HG03521 (cell line): ENCODE measurements around the gene NHEJ1.

Experiments
- ATAC-seq: cut with Tn5 transposase; IDR thresholded peaks from one replicate; pipeline ENCODE4 v1.9.1; 2021; ENCODE audit warnings: mild to moderate bottlenecking, moderate library complexity; ENCODE audit not compliant: unreplicated experiment

Gene NHEJ1

GRCh38 chr2:219168932-219169331, 8.3 kb upstream of the NHEJ1 start:
- no peak for ATAC-seq

- ATAC-seq = no peak
Observed at GRCh38 chr2:219168526-219168925, 7.9 kb upstream of the NHEJ1 start.

GRCh38 chr2:219167997-219168396, 7.4 kb upstream of the NHEJ1 start:
- ATAC-seq = no peak

- no peak for ATAC-seq
Observed at GRCh38 chr2:219165058-219165911, 4.7 kb upstream of the NHEJ1 start.

- ATAC-seq = no peak
Observed at GRCh38 chr2:219163156-219163555, 2.5 kb upstream of the NHEJ1 start.

GRCh38 chr2:219161097-219161496, 482 bp upstream of the NHEJ1 start:
- no peak for ATAC-seq

- no peak for ATAC-seq
Observed at GRCh38 chr2:219159771-219160185, 837 bp downstream of the NHEJ1 start.

- ATAC-seq = no peak
Observed at GRCh38 chr2:219158586-219158985, 2.0 kb downstream of the NHEJ1 start.

GRCh38 chr2:219158025-219158424, 2.6 kb downstream of the NHEJ1 start:
- no peak for ATAC-seq

GRCh38 chr2:219157396-219157795, 3.2 kb downstream of the NHEJ1 start:
- ATAC-seq = no peak

- ATAC-seq = no peak
Observed at GRCh38 chr2:219155054-219155644, 5.5 kb downstream of the NHEJ1 start.

- no peak for ATAC-seq
Observed at GRCh38 chr2:219149667-219150066, 10.9 kb downstream of the NHEJ1 start.

GRCh38 chr2:219142329-219142728, 18.3 kb downstream of the NHEJ1 start:
- ATAC-seq = no peak

- ATAC-seq = no peak
Observed at GRCh38 chr2:219140722-219141121, 19.9 kb downstream of the NHEJ1 start.

- no peak for ATAC-seq
Observed at GRCh38 chr2:219133976-219134375, 26.6 kb downstream of the NHEJ1 start.

GRCh38 chr2:219131744-219132143, 28.9 kb downstream of the NHEJ1 start:
- no peak for ATAC-seq

- ATAC-seq = no peak
Observed at GRCh38 chr2:219131327-219131726, 29.3 kb downstream of the NHEJ1 start.

GRCh38 chr2:219129589-219129988, 31.0 kb downstream of the NHEJ1 start:
- ATAC-seq = no peak

- no peak for ATAC-seq
Observed at GRCh38 chr2:219128396-219128795, 32.2 kb downstream of the NHEJ1 start.

- ATAC-seq = no peak
Observed at GRCh38 chr2:219127037-219127635, 33.5 kb downstream of the NHEJ1 start.

- ATAC-seq = no peak
Observed at GRCh38 chr2:219126555-219126954, 34.1 kb downstream of the NHEJ1 start.

- ATAC-seq = no peak
Observed at GRCh38 chr2:219125886-219126270, 34.7 kb downstream of the NHEJ1 start.
